Measurements from ENCODE around the gene USP15. TPM values are rescaled to one million over a fixed set of nuclear protein-coding genes. Genes with fewer than 3 reads are reported as not detected.

The USP15 gene
- total and polyA plus RNA-seq, 2 donors (not counting 3 experiments of a cell fraction or from before 2014, with no cell fraction given): 20.0 to 61.8 TPM

DNA sequence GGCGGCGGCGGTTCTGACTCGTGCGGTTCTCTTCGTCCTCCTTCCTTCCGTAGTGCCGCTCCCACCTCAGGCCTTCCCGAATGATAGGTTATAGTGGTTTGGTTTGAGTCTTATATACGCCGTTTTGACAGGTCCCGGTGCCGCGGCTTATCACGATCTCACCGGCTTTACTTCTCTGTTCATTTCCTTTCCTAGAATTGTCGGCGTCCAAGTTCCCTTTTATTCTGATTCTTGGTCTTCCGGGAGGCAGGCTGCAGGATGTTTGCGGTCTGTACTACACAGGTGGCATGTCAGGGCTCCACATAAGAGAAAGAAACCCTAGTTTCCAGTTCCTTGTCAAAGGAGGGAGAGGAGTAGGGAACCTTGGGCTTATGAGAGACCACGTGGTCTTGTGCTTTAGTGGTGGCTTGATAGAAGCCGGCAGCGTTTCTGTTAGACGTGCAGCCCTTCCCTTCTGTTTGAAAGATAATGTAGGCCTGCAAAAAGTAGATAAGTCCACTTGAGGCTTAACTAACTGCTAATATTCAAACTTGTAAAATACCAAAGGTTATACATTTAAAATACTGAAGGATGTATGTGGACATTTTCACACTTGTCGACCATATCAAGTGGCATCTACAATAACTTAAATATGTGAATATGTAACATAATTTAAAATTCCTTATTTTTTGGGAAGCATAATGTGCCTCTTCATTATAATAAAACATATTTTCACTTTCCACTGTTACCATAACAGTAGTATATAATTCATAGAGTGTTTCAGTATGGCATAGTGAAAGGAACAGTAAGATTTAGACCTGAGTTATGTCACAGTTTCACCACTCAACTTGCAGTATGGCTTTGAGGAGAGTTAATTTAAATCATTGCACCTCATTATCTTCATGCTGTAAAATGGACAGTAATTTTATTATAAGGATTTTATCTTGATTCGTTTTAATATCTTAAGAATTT, 804 bp downstream of the USP15 start:
- Histone ChIP-seq H3K79me2 (ENCODE audit: control insufficient read depth, insufficient read depth, low read length) (peaks cover 58% of the 10 kb centered on the region), H3K27ac (ENCODE audit: insufficient read depth, low read depth, low read length) (peak overlapping the region; percentile 71), H3K36me3 (ENCODE audit: control insufficient read depth in 2 of 2, extremely low read depth in 1 of 2, insufficient read depth in 2 of 2, low read length in 2 of 2) (no peaks in the 10 kb centered on the region), H3K9me1 (replicated peaks; ENCODE audit: control insufficient read depth, extremely low read depth, insufficient read depth, low read length) (no peaks in the 10 kb centered on the region), H3K4me2 (ENCODE audit: insufficient read depth, low read length) (peak overlapping the region; percentile 87), H3K9me3 (replicated peaks; ENCODE audit: control insufficient read depth, insufficient read depth, low read length) (no peaks in the 10 kb centered on the region), H3K9ac (replicated peaks; ENCODE audit: extremely low read depth, insufficient read depth, low read length) (peak overlapping the region; percentile 92), H3K4me1 (ENCODE audit: control insufficient read depth, extremely low read depth, insufficient read depth, low read length) (peaks cover 19% of the 10 kb centered on the region), H4K20me1 (replicated peaks; ENCODE audit: control insufficient read depth, extremely low read depth, insufficient read depth, low read length) (peaks cover 9% of the 10 kb centered on the region), H2AFZ (ENCODE audit: low read depth, low read length) (peak overlapping the region; percentile 80), H3K27me3 (ENCODE audit: control insufficient read depth in 2 of 2, insufficient read depth in 2 of 2, low read length in 2 of 2) (no peaks in the 10 kb centered on the region), H3K4me3 (replicated peaks in 1 of 3; ENCODE audit: insufficient read depth in 1 of 3, low read depth in 1 of 3, low read length in 3 of 3) (peak overlapping the region; percentile 65 to 97 (median 93))
- CTCF ChIA-PET: interaction anchor here (1.5 kb wide), 1 partner anchor 68 kb away, joined by 5 read pairs; a partner anchor contains a TSS
- TF ChIP-seq GATA2 (IDR thresholded peaks at IDR 0.05; ENCODE audit: insufficient read depth, insufficient read length, low read depth, low read length) (no peak), POLR2A (IDR thresholded peaks at IDR 0.05; ENCODE audit: low read depth, low read length) (peak; percentile 7)
- TF ChIP-seq, protein P1, sequence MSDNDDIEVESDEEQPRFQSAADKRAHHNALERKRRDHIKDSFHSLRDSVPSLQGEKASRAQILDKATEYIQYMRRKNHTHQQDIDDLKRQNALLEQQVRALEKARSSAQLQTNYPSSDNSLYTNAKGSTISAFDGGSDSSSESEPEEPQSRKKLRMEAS (IDR thresholded peaks at IDR 0.05; ENCODE audit: insufficient read depth, insufficient read length): peak; percentile 92
- FAIRE-seq (no peak), DNase-seq (ENCODE audit: low read depth, low spot score) (peak; percentile 60)
- POLR2A ChIA-PET: no interaction called here
- intact Hi-C loops (cut with micrococcal nuclease) (loop anchor here (2.0 to 5.0 kb wide), 4 partner anchors 111 to 601 kb away; no protein-coding TSS in a partner anchor), dilution Hi-C loops (cut with MboI; ENCODE audit: extremely low pct_ligation_motif_present, low sequenced_read_pairs) (no loop called here)
- TSS peak; percentile 37 for BruUV-seq (replicated peaks)

DNA sequence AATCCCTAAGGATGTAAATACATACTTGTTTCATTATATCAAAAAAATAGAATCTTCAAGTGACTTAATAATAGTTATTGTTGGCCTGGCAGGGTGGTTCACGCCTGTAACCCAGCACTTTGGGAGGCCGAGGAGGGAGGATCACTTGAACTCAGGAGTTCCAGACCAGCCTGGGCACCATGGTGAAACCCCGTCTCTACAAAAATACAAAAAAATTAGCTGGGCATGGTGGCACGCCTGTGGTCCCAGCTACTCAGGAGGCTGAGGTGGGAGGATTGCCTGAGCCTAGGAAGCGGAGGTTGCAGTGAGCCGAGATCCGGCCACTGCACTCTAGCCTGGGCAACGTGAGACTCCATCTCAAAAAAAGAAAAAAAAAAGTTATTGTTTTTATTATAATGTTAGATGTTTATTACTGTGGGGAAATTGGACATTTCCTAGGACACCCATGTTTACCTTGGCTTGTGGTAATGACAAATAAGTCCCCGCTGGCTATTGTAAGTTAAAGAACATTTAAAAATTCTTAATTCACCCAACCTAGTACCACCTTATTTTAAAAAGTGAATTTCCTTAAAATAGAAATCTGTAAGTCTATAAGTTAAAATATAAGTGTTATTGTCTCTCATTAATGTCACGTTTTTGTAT, 1.8 kb downstream of the USP15 start:
- H3K4me3 ChIP-seq (replicated peaks in 1 of 3; ENCODE audit: insufficient read depth in 1 of 3, low read depth in 1 of 3, low read length in 3 of 3): peak overlapping the region in 1 of 3 experiments; percentile 97
- peak overlapping the region; percentile 87 for H3K4me2 ChIP-seq (ENCODE audit: insufficient read depth, low read length)
- H3K9ac ChIP-seq (replicated peaks; ENCODE audit: extremely low read depth, insufficient read depth, low read length): no peak overlapping the region
- no peak overlapping the region for H3K27ac ChIP-seq (ENCODE audit: insufficient read depth, low read depth, low read length)
- peaks cover 9% of the 10 kb centered on the region for H4K20me1 ChIP-seq (replicated peaks; ENCODE audit: control insufficient read depth, extremely low read depth, insufficient read depth, low read length)
- H2AFZ ChIP-seq (ENCODE audit: low read depth, low read length): no peak overlapping the region
- no peaks in the 10 kb centered on the region for H3K9me3 ChIP-seq (replicated peaks; ENCODE audit: control insufficient read depth, insufficient read depth, low read length)
- DNase-seq (ENCODE audit: low read depth, low spot score) (no peak), FAIRE-seq (no peak)
- no peaks in the 10 kb centered on the region for H3K27me3 ChIP-seq (ENCODE audit: control insufficient read depth in 2 of 2, insufficient read depth in 2 of 2, low read length in 2 of 2)
- dilution Hi-C loops (cut with MboI; ENCODE audit: extremely low pct_ligation_motif_present, low sequenced_read_pairs): no loop called here
- peaks cover 68% of the 10 kb centered on the region for H3K79me2 ChIP-seq (ENCODE audit: control insufficient read depth, insufficient read depth, low read length)
- no TSS peak for BruUV-seq (replicated peaks)
- intact Hi-C loops (cut with micrococcal nuclease): loop anchor here (2.0 to 5.0 kb wide), 4 partner anchors 110 to 600 kb away; no protein-coding TSS in a partner anchor
- no peaks in the 10 kb centered on the region for H3K9me1 ChIP-seq (replicated peaks; ENCODE audit: control insufficient read depth, extremely low read depth, insufficient read depth, low read length)
- peaks cover 19% of the 10 kb centered on the region for H3K4me1 ChIP-seq (ENCODE audit: control insufficient read depth, extremely low read depth, insufficient read depth, low read length)
- CTCF ChIA-PET: no interaction called here
- TF ChIP-seq, protein P2, sequence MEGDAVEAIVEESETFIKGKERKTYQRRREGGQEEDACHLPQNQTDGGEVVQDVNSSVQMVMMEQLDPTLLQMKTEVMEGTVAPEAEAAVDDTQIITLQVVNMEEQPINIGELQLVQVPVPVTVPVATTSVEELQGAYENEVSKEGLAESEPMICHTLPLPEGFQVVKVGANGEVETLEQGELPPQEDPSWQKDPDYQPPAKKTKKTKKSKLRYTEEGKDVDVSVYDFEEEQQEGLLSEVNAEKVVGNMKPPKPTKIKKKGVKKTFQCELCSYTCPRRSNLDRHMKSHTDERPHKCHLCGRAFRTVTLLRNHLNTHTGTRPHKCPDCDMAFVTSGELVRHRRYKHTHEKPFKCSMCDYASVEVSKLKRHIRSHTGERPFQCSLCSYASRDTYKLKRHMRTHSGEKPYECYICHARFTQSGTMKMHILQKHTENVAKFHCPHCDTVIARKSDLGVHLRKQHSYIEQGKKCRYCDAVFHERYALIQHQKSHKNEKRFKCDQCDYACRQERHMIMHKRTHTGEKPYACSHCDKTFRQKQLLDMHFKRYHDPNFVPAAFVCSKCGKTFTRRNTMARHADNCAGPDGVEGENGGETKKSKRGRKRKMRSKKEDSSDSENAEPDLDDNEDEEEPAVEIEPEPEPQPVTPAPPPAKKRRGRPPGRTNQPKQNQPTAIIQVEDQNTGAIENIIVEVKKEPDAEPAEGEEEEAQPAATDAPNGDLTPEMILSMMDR (IDR thresholded peaks at IDR 0.05; ENCODE audit: extremely low read depth in 1 of 2, insufficient read depth in 1 of 2, low read depth in 1 of 2, low read length in 2 of 2): no peak
- TF ChIP-seq, protein P1 (IDR thresholded peaks at IDR 0.05; ENCODE audit: insufficient read depth, insufficient read length): no peak
- TF ChIP-seq JUN (IDR thresholded peaks at IDR 0.05; ENCODE audit: borderline replicate concordance, insufficient read depth, insufficient read length, low read depth): no peak
- TF ChIP-seq POLR2AphosphoS5 (IDR thresholded peaks at IDR 0.05; ENCODE audit: insufficient read depth, low read depth, low read length): no peak
- TF ChIP-seq FOS (IDR thresholded peaks at IDR 0.05; ENCODE audit: borderline replicate concordance, insufficient read depth, low read length): no peak
- no peak for TF ChIP-seq POLR2A (IDR thresholded peaks at IDR 0.05; ENCODE audit: low read depth, low read length)
- no peak for TF ChIP-seq EZH2 (IDR thresholded peaks at IDR 0.05; ENCODE audit: borderline replicate concordance, low read depth, low read length, severe bottlenecking)
- TF ChIP-seq MYC (IDR thresholded peaks at IDR 0.05; ENCODE audit: low read depth, low read length): no peak
- no peak for TF ChIP-seq GATA2 (IDR thresholded peaks at IDR 0.05; ENCODE audit: insufficient read depth, insufficient read length, low read depth, low read length)
- POLR2A ChIA-PET: no interaction called here
- no peaks in the 10 kb centered on the region for H3K36me3 ChIP-seq (ENCODE audit: control insufficient read depth in 2 of 2, extremely low read depth in 1 of 2, insufficient read depth in 2 of 2, low read length in 2 of 2)

All from endothelial cell of umbilical vein (primary cell).